Limb (tissue), 2 donors: Measurements from ENCODE around the gene NCEH1.
"Not testable (repeated sequence)": the region's sequence is repeated elsewhere in the genome, so short reads cannot be mapped to it uniquely, and the experiment has no call there.

Experiments used
- DNase-seq, 2 donors: peaks; one replicate each; pipeline ENCODE4 v3.0.0-alpha.2; 2016; ENCODE audit errors: extremely low spot score in 2 of 2

Gene NCEH1

DNA sequence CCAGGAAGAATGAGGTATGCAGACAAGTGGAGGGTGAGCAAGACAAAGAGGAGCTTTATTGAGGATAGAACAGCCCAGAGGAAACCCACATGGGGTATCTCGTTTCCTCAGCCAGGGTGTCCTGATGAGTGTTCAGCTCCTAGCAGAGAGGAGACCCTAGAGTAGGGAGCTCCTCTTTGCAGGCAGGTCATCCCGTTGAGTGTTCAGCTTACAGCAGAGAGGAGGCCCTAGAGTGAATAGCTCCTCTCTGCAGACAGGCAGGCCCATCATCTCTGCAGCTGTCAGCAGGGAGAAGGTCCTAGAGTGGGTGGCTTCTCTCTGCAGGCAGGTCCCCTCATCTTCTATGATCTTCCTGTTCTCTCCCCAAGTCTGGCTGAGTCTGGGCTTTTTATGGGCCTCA is 97.0 kb downstream of the NCEH1 start:
- DNase-seq = no peak

DNA sequence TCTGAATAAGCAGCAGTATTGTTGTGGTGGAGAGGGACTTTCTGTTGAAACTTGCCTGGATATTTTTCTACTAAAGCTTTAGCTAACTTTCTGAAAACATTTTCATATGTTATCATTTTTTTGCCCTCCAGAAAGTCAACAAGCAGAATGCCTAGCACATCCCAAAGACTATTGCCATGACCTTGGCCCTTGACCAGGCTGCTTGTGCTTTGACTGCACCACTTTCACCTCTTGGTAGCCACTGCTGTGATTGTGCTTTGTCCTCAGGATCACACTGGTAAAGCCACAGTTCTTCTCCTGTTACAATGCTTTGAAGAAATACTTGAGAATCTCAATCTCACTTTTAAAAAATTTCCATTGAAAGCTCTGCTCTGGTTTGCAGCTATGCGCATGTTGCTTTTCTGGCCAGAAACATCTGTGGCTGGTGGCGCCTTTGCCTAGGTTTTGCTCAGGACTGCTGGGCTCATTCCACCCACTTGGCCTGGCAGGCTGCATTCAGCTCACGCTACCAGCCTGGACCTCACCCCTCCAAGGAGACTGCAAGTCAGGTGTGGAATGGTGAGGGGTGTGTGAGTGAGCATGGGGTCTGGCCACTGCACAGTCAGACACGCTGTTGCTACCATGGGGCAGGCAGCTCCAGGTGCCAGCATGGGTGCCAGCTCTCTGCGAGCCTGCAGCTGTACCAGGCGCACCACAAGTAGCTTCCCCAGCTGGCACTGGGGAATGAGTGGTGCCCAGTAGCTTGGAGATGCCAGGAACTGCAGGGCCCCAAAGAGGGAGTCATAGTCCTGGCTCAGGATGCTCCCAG is 97.8 kb downstream of the NCEH1 start:
- no peak for DNase-seq

DNA sequence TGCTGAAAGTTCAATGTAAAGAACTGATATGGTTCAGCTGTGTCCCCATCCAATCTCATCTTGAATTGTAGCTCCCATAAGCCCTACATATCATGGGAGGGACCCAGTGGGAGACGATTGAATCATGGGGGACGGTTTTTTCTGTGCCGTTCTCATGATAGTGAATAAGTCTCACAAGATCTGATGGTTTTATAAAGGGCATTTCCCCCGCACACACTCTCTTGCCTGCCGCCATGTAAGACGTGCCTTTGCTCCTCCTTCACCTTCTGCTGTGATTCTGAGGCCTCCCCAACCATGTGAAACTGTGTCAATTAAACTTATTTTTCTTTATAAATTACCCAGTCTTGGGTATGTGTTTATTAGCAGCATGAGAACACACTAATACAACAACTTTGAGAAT is 101.1 kb downstream of the NCEH1 start:
- no peak for DNase-seq

DNA sequence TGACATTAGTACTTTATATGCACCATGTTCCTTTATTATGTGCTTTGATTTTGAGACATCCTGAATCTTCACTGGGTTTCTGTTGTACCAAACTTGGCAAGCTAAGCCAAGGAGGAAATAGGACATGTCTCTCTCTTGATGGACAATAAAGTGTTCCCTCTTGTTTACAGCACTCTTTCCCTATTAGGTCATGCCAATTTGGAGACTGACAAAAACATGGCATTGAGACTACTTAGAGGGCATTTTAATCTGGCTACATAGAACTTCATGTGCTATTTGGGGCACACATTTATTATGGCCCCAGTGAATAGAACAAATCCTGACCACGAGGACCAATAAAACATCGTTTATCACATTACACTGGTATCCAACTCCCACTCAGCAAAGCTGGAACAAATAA is 102.3 kb downstream of the NCEH1 start:
- DNase-seq = no peak

DNA sequence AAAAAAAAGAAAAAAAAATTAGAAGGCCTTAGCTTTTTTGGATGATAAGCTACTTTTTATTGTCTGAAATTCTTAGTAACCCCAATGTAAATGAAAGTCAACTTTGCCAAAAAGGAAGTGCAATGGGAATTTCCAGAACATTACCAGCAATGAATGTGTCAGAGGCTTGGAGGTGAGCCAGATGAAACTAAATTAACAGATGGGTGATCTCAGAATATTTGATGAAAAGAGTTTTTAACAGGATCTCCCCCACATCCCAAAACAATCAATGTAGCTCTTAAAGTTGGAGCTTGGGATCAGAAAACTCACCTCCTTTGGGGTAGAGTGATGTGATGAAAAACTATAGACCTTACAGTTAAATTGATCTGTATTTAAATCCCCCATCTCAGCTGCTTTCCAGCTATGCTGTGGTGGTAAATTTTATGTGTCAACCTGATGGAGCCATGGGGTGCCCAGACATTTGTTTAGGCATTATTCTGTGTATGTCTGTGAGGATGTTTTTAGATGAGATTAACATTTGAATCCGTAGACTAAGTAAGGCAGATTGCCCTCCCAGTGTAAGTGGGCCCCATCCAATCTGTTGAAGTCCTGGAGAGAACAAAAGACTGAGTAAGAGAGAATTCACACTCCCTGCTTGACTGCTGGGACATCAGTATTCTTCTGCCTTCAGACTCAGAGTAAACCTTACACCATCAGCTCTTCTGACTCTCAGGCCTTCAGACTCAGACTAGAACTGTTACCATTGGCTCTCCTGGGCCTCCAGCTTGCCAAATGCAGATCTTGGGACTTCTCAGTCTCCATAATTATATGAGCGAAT is 103.4 kb downstream of the NCEH1 start:
- DNase-seq = no peak

DNA sequence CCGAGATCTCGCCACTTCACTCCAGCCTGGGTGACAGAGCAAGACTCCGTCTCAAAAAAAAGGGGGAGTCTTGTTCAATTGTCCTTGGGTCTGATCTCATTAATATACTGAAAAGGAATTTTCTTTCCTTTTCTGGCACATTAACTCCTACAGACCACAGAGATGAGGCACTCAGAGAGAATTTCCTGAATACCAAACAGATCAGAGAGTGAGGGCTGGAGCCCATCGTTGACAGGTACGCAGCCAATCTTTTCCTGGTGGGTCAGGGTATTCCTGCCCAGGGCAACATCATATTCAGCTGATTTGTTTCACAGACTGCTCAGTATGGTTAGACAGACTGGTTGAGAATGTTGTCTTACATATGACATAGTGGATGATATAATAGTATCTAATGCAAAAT is 104.8 kb downstream of the NCEH1 start:
- DNase-seq = no peak

DNA sequence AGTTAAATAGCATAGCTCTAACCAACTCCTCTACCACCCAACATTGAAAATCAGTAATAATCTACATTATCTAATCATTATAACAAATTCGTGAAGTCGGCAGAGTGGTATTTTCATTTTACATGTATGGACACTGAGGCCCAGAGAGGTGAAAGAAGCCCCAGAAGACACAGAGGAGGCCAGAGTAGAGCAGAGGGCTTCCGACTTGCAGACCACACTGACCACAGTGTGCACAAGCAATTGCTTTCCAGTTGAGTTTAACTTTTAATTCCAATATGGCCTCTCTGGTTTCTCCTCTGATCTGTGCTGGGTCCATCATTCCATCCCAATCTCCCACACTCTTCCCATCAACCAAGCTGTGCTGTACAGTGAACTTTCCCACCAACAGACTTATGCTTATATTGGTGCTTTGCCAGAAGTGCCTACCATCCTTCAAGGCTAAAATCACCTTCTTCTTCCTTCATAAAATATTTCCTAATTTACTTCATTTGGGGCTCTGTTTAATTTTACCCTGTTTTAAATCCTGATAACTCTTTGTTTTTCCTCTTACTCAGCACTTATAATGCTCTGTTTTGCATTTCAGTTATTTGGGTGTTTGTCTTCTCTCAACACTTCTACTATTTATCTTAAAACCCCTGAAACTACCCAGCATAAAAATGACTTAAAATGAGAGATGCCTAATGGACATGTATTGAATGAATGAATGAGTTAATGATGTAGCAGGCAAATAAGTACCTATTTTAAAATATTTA is 105.8 kb downstream of the NCEH1 start:
- no peak for DNase-seq

DNA sequence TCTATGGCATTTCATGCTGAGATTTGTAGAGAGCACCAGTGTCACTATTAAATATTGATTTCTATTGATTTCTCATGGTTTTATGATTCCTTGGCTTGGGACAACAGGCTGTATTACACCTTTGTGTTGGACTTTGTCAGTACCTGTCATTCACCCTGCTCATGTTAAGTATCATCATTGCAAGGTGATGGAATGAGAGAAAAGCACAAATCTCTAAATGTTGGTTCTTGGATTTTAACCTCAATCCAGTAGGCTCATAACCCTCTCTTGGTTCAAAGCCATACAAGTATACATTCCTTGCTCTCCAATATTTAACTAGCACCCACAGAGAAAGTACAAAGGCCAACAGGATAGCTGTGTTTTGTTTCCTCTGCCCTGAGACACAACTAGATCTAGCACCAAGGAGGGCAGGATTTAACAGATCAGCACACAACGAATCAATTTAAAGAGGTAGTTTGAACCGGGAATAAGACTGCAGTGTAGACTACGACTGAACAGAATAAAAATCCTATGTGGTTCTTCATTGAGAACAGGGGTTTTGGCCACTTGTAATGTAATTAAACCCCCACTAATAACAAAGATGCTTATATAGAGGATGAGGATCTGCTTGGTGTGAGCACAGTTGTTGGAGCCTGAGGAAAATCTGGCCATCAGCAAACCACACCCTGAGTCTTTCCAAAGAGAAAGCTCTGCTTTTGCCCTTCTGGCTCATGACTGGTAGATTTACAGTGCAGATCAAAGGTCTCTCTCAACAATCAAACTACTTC is 109.6 kb downstream of the NCEH1 start:
- DNase-seq = no peak

DNA sequence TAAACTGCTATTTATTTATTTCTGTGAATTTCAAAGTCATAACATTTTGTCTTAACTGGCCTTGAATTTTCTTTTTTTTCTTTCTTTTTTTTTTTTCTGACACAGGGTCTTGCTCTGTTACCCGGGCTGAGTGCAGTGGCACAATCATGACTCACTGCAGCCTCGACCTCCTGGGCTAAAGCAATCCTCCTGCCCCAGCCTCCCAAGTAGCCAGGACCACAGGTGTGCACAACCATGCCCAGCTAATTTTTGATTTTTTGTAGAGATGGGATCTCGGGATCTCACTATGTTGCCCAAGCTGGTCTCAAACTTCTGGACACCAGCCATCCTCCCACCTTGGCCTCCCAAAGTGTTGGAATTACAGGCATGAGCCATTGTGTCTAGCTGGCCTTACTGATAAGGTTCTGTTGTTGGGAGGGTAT is 110.2 kb downstream of the NCEH1 start:
- no peak for DNase-seq

DNA sequence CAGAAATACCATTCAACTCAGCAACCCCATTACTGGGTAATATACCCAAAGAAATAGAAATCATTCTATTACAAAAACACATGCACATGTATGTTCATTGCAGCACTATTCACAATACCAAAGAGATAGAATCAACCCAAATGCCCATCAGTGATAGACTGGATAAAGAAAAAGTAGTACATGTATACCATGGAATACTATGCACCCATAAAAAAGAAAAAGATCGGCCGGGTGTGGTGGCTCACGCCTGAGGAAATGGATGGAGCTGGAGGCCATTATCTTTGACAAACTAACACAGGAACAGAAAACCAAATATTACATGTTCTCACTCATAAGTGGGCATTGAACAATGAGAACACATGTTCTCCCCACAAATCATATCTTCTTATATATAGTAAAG is 112.0 kb downstream of the NCEH1 start:
- no peak for DNase-seq

DNA sequence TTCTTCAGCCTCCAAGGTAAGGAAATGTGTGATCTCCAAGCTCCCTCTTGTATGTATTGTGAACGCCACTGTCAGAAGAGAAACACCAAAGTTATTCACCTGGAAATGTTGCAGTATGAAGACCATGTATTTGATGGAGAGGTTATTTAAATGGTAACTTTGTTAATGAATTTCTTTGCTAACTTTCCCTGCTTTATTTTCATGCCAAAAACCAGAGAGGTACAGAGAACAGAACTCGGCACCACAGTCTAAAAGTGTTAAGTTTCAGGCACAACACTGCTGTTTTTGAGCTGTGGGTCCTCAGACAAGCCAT is 114.5 kb downstream of the NCEH1 start:
- DNase-seq = no peak

DNA sequence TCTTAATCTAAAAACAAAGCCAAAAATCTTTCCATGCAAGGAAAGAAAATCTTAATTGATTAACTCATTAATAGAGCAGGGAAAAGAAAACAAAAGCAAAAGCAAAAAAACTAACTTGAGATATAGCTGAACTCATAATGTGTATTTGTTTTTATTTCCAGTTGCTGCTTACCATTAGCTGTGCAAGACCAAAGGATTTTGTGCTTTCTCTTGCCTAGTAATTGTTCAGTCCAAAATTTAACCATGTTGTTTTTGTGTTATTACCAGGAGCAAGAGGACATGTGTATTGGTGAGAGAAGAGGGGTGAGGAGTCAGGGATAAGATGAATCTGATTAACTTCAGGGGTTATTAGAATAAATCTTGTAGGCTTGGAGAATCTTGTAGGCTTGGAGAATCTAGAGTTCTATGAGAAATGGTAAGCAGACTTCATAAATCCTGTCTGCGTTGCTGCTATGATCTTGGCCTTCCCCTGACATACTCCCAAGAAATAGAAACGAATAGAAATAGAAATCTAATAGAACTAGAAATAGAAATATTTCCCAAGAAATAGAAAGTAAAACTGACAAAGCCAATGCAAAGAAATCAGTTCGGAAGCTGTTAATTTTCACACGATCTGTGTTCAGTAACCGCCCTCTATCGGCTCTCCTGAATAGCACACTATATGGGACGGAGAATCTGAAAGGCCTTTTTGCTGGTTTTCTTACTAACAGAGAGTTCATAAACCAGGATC is 115.0 kb downstream of the NCEH1 start:
- DNase-seq = peak in 1 of 2 donors; percentile 53

DNA sequence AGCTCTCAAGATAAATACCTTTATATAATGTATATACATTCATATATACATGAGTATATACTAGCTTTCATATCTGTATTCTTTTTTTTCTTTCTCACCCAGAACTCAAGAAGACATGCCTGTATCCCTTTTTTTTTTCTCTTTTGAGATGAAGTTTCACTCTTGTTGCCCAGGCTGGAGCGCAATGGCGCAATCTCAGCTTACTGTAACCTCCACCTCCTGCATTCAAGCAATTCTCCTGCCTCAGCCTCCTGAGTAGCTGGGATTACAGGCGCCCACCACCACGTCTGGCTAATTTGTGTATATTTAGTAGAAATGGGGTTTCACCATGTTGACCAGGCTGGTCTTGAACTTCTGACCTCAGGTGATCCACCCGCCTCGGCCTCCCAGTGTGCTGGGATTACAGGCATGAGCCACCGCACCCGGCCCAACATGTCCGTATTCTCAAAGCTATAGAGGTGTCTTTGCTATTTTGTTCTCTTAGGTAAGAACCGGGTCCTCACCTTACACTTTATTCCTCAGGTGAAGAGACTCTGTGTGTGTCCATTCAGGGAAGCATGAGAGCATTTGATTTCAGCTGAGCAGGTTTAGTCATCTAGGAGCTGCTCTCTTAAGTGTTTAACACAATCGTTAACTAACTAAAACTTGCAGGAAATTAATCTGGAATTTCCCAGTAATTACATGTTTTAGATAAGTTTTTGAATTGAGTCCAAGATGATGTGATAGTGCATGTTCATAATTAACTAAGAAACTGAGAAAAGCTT is 115.8 kb downstream of the NCEH1 start:
- not testable (repeated sequence) for DNase-seq

DNA sequence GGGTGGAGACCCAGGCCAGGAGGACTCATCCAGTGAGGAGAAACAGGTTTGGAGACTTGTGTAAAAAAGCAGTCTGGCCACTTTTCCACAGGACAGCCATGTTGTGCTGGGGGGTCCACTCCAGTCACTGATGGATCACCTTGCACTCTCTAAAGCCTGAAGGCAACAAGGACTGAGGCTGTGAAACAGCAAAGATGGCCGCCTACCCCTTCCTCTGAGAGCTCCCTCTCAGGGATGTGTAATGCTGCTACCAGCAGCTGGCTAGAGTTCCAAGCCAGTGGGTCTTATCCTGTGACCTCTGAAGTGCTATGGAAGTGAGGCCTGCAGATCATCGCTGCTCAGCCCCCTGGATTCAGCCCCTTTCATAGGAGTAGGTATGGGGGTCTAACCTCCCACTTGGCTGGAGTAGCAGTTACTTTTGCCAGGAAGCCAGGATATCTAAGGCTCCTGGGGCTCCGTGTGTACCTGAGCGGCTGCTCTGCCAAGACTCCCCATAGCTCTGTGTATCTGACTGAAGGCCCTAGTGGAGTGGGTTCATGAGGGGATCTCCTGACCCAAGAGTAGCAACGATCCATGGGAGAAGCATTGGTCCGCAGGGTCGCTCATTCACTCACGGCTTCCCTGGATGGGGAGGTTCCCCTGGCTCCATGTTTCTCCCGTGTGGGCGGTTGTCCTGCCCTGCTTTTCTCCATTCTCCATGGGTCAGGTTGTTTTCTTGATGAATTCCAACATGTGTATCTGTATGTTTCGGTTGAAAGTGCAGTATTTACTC is 117.8 kb downstream of the NCEH1 start:
- no peak for DNase-seq

DNA sequence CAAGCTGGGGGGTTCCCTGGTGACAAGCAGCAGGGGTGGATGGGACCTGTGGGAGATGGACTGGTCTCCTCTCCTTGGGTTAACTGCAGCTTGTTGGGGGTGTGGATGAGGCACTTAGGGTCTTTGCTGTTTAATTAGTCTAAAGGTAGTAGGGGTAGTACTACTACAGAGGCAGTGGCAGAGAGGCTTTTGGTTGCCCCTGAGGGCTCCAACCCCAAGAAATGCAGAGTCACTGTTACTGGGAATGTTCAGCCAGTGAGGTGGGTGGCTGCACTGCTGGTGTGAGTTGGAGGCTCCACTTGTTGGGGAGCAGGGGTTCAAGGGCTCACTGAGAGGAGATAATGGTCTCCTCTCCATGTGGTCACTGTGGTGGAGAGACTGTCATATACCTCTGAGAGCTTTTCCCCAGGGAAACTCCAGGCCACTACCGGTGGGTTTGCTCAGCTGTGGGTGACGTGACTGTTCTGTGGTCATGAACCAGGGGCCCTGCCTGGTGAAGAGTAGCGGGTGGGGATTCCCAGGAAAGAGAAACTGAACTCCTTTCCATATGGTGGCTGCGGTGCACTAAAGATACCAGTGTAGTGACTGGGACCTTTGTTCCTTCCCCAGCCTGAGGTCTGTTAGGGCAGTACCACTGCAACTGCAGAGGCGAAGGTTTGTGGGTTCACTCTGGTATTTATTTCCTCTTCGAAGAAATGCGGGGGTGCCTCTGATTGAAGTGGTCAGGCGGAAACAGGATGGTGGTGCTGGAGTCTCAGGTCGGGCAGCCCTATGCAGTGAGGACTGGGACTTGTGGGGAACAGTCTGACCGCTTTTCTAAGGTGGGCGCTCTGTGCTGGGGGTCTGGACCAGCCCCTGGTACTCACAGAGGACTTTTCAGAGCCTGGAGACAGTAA is 118.7 kb downstream of the NCEH1 start:
- no peak for DNase-seq

DNA sequence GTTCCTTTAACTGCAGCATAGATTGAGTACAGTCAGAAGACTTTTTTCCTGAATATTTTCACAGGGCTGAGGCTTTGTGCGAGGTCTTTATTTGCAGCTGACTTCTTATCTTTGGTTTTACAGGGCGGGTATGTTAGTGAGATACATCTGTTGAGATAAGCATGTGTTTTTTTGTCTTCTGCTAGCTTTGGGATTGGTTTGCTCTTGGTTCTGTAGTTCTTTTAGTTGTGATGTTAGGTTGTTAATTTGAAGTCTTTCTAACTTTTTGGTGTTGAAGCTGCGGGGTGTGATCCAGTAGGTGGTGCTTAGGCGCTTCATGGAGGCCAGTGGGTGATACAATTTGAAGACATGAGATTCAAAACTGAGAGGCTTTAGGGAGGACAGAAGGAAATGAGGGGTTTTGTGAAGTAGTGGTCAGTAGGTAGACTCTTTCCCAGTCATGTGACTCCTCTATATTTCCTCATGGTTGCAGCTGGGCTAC is 119.7 kb downstream of the NCEH1 start:
- no peak for DNase-seq

DNA sequence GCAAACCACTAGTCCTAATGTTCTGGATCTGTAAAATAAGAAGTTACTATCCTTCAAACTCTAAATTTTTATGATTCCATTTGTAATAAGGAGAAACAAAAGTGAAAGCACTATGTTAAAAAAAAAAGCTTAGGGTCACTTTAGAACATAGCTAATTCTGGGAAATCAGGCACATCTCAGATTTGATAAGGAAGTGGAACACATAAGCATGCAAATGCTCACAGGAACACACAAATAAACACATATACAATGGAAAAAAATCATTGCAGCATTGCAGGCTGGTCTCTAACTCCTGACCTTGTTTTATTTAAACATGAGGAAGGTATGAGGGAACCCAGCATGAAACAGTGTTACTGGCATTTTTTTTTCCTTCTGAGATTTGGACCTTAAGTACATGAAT is 124.4 kb downstream of the NCEH1 start:
- no peak for DNase-seq

DNA sequence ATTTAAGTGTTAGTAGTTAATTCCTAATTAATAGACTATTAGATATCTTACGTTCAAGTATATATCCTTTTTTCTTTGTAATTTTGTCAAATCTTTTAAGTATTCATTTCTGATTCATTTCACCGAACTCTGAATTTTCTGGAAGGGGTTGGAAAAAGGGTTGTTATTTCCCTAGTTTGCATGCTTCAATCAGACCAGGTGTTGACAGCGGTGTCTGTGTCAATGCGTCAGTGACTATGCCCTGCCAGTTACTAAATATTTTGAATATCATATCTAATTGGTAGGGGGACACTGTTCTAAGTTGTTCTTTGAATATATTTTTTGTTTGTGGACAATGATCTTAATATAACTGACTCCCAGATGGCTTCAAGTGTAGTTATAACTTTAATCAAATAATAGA is 124.9 kb downstream of the NCEH1 start:
- DNase-seq = no peak
